OCI-M2 (cell line): ENCODE data around the gene ACER2.
A peak's percentile ranks its signal among the peaks of the same experiment; 100 is the strongest.

Experiments used
- DNase-seq: peaks from one replicate; lab custom pipeline; 2025; ENCODE audit not compliant: unreplicated experiment; lab: John Stamatoyannopoulos, UW

ACER2 gene

DNA sequence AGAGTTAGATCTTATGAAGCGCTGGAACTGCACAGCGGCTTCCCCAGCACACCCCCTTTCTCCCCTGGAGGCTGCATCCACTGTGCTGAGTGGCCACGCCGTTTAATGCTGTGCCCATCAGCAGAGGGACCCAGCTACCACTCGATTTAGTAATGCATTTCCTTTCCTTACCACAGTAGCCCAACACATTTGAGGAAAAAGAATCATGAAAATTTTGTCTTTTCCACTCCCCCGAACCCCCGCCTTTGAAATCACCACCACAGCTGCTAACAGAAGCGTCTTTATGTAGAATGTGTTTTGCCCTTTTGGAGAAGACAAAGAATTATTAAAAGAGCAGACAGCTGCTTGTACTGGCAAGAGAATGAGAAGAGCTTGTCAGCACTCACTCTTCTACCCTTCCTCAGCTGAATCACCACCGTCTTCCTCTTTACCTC is 73.2 kb downstream of the ACER2 start:
- no peak for DNase-seq

- no peak for DNase-seq
Measured at GRCh38 chr9:19484699-19485098, 75.9 kb downstream of the ACER2 start.

DNA sequence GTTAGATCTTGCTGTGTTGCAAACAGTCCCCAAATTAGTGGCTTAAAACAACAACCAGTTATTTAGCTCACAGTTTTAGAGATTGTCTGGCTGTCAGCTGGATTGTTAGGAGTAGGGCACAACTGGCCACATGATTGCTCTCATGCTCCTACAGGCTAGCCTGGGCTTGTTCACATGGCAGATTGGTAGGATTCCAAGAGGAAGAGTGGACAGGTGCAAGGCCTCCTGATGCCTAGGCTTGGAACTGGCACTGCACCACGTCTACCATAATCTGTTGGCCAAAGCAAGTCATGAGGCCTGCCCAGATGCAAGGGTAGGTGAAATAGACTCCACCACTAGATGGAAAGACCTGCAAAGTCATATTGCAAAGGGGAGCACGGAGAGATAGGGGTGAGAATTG is 76.4 kb downstream of the ACER2 start:
- DNase-seq, result no peak

DNA sequence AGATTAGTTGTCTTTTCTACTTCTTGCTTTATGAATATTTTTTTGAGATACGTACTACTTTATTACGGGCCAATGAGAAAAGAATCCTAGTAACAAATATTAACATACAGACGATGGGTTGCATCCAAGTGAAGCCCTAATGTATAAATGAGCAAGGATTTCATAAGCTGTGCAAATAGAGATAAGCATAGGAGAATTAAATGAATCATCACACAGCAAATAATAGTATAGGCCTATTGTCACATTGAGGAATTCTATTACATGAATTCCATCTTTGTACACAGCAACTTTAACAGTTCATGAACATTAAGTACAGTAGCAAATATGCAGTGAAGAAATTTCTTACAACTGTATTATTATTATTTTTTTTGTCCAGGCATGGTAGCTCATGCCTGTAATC is 78.0 kb downstream of the ACER2 start:
- no peak for DNase-seq

DNA sequence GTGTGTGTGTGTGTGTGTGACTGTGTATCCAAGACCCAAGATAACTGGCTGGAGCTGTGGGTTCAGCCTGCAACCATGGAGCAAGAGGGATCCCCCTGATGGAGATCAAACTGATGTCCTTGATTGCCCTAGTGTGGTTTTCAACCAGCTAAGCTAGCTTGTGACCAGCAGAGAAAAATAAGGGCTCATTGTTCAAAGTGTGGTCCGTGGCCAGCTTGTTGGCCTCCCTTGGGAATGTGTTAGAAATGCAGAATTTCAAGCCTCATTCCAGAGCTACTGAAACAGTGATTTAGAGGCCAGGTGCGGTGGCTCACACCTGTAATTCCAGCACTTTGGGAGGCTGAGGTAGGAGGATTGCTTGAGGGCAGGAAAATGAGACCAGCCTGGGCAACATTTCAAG is 79.9 kb downstream of the ACER2 start:
- no peak for DNase-seq

DNA sequence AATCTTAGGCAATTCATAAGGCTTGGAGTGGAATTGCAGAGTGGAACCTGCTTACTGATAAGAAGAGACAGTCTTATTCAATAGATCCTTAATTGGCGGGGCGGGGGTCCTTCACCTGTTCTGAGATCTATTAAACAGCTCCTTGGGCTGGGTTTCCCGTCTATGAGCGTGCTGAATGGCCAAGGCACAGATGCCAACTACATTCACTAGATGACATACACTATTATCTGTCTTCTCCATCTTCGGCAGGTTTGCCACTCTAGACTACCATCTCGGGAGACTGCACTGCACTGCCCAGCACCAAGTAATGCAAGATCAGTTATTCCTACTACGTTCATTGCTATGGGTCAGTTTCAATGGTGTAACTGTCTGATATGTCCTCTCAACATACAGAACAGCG is 81.5 kb downstream of the ACER2 start:
- DNase-seq, result no peak

GRCh38 chr9:19490828-19491227 is 82.0 kb downstream of the ACER2 start:
- DNase-seq, result no peak

DNA sequence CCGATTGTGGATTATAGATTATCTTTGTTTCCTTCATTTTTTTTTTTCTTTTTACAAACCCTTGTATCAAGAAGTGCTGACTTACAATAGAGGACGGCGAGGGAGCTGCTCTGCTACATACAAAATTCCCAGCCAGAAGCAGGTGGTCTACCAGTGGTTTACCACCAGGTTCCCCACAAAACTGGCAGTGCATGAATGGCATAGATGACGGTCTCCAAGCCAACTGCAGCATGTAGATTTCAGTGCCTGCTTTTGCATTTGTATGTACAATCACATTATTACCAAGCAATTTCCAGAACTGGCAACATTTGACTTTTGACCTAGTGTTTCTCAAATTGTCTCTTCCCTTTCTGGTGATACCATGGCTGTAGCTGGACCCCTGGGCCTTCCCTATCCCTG is 84.0 kb downstream of the ACER2 start:
- DNase-seq, result no peak

DNA sequence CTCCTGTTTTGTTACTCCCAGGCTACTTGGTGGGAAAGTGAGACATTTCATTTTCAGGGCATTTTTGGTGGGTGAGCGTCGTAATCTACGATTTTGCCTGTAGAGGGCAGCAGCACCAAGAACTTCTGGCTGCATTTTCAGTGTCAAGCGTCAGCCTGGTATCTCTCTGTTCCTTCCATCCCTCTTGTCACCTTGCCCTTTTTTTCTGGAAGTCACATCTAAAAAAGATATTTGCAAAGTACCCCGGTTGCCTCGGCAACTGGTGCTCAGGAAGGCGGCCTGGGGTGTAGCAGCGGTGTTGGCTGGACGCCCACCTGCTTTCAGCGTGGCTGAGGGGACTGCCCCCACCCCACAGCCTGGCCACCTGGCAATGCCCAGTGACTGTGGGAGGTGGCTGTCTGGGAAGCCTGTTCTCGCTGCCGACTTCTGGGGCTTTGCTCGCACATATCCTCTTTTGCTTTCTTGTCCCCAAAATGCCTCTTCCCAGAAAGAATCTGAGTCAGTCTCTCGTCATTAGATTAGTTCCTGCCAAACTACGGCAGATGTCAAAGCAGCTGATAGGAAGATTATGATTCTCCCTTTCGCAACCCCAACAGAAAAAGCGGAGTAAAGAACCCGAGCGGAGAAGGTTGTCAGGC is 84.5 kb downstream of the ACER2 start:
- peak; percentile 32 for DNase-seq

GRCh38 chr9:19493876-19494275 is 85.1 kb downstream of the ACER2 start:
- DNase-seq, result no peak

GRCh38 chr9:19495186-19496028 is 86.6 kb downstream of the ACER2 start:
- DNase-seq, result no peak

DNA sequence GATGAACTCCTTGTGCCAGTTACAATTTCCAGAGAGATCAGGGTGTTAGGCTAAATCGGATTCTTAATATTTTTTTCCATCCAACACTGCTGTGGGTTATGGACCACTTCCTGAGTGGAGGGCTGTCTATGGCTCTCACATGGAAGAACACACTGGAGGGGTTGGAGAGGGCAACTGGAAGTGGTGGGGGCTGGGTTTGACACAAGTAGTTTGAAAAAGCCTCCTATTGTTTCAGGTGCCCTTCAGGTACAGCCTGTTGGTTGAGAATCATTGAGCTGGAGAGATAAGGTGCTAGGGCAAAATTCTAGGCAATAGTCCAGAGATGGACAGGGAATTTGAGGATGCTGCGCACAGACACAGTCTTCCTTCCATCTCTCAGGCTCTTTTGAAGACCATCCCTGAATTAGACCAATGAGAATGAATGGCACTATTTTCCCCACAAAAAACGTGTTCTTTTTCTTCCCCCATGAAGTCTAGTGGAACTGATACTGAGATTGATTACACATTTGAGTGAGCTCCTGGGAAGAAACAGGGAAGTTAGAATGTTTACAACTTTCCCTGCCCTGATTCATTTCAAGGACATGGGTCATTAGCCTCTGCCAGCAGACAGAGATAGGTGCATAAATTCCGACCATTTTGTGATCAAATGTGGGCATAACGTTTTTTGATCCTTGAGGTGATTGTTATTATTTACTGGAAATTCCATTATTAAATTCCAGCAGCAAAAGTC is 87.7 kb downstream of the ACER2 start:
- DNase-seq, result no peak

DNA sequence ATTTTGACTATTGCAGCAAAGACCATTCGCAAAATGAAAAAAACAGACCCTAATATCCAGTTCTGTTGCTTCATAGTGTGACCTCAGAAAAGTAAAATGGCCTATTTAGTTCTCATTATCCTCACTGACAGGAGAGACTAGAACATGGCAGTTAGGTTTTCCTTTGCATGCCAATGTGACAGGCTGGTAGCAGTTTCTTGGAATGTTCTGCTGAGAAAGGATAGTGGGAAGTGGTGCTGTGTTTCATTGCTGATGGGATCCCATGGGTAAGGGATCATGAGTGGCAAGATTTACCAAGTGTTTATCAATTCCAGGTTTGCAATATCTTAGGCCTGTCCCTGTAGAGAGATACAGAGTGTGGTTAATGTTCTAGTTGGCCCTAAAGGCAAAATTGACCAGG is 88.5 kb downstream of the ACER2 start:
- no peak for DNase-seq

DNA sequence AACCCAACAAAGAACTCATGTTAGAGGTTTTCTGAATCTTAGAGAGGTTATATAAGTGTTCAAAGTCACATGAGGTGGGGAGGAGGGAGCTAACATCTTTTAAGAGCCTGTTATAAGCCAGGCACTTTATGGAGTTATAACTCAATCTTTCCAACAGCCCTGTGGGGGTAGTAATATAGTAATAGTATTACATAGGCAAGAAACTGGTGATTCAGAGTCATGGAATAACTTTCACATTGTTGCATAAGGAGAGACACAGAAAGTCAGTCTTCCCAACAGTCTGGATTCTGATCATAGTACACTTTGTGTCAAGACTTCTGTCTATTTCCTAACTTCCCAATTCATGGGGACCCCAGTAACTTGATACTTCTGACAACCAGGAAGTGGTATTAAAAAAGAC is 89.2 kb downstream of the ACER2 start:
- no peak for DNase-seq
